ENCODE measurements around the gene COA3.

GRCh38 chr17:42779936-42780850 lies 18.3 kb downstream of the COA3 start, which contains the start of gene WNK4:
- TF ChIP-seq CTCF (IDR thresholded peaks at IDR 0.05) = no peak
- TF ChIP-seq TCF7L2 (IDR thresholded peaks at IDR 0.05; ENCODE audit: low read depth, low read length) = no peak
- no peak for TF ChIP-seq REST (IDR thresholded peaks at IDR 0.05; ENCODE audit: insufficient read depth in 1 of 2, low read depth in 2 of 2, low read length in 1 of 2)

Data from Panc1 (cell line).